GM18907 (cell line): Measurements from ENCODE around the gene LKAAEAR1.

ENCODE experiments used
- ATAC-seq: cut with Tn5 transposase; IDR thresholded peaks from one replicate; pipeline ENCODE4 v1.9.1; 2021; ENCODE audit warnings: mild to moderate bottlenecking, moderate library complexity; ENCODE audit not compliant: unreplicated experiment

LKAAEAR1 gene

DNA sequence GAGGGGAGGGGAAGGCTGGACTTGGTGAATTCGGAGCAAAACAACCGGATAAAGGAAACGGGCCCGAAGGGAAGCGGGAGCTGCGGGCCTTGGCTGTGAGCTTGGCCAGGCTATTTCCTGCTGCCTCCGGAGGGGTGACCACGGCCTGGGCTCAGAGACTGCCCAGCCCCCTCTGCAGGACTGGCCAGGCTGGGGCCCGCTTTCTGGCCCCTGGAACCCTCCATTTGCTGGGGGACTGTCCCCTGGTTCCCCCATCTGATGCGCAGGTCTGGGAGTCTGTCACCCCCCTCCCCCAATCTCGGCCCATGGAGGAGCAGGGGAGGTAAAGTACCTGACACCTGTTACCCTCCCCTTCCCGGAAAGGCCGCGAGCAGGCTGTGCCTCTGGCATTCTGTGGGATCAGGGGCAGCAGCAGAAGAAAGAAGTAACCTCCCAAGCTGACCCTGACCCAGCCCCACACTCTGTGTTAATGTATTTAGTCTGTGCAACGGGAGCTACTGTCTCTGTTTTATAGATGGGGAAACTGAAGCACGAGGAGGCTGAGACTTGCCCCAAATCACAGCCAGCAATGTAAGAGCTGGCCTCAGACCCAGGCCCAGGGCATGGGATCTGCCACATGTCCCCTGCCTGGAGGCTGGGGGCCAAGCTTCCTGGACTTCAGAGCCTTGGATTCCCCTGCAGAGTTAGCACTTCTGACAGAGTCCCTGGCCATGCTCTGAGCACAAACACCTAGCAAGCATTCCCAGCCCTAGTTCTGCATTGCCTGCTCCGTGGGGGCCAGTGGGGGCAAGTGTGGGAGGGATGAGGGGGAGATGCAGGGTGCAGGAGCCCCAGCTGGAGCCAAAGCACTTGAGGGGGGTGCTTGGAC lies 44.7 kb downstream of the LKAAEAR1 start:
- ATAC-seq = no peak

DNA sequence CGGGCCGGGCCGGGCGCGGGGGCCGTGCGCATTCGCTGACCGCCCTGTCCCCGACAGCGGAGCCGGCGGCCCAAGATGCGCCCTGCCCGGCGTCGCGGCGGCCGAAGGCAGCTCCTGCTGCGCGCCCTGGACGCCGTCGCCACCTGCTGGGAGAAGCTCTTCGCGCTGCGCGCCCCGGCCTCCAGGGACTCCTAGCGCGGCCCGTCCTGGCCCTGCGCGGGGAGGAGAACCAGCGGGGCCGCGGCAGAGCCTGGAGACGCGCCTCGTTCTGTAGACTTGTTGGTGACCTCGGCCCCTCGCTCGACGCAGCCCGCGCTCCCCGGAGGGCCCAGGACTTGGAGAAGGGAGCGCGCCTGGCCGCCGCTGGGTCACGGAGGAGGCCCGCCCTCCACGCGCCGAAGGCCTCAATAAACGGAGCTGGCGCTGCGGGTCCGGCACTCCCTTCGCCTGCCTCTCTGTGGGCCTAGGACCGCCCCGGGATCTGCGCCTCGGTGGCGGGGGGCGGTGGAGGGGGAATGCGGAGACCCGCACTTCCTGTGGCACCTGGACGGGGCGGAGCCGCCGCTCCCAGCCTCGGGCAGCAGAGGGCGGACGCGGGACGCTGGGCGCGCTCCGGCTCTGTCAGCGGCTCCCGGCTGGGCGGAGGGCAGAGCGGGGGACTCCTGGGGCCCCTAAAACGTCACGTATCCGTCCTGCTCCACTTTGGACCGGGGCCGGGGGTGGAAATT lies 45.5 kb downstream of the LKAAEAR1 start:
- ATAC-seq = peak; percentile 63

DNA sequence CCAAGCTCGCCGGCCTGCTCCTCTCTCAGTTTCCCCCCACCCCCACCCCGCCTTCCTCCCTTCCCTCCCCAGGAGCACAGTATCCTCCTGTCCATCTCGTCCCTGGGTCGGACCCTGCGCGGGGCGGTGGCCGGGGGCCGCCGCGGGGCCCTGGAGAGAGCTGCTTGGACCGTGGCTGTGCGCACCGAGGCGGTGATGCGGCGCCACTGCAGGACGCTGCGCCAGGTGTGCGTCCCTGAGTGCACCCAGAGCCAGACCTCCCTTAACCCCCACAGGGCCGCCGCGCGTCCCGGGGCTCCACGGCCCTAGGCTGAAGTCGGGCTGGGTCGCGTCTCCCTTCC lies 46.0 kb downstream of the LKAAEAR1 start:
- peak; percentile 21 for ATAC-seq

DNA sequence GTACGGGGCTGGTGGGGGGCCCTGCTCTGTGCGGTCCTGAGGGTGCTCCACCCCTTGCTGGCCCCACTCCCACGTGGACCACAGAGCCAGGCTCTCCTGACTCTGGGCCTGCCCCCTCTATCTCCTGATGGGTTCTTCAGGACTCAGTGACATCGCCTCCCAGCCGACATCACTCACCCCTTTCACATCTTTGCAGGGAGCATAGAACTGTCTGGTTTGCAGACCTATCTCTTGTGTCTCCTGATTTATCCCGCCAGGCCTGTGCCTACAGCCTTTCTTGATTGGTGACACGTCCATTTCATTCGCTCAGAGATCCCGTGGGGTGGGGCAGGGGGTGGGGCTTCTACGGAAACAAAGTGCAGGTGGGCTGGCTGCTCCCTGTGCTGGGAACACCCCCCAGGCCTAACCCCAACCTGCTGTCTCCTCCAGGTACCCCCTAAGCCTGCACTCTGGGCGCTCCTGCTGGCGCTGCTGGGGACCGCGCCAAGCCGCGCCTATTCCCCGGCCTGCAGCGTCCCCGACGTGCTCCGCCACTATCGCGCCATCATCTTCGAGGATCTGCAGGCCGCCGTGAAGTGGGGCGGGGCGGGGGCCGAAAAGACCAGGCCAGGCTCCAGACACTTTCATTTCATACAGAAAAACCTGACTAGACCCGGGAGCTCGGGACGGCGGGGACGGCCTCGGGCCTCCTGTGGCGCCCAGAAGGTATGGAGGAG lies 46.5 kb downstream of the LKAAEAR1 start:
- ATAC-seq = no peak

DNA sequence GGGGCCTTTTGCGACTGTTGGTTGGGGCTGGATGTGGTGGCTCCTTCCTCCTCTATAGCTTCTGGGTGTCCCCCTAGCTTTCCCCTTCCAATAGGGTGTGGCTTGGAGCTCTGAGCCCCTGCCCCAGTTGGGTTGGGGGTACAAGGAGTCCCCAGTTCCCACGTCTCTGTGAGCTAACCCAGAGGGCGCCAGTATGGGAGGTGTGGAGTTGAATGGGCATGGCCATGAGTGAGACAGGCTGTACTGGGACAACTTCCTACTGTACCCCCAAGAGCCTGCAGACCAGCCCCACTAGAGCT lies 47.0 kb downstream of the LKAAEAR1 start:
- no peak for ATAC-seq

DNA sequence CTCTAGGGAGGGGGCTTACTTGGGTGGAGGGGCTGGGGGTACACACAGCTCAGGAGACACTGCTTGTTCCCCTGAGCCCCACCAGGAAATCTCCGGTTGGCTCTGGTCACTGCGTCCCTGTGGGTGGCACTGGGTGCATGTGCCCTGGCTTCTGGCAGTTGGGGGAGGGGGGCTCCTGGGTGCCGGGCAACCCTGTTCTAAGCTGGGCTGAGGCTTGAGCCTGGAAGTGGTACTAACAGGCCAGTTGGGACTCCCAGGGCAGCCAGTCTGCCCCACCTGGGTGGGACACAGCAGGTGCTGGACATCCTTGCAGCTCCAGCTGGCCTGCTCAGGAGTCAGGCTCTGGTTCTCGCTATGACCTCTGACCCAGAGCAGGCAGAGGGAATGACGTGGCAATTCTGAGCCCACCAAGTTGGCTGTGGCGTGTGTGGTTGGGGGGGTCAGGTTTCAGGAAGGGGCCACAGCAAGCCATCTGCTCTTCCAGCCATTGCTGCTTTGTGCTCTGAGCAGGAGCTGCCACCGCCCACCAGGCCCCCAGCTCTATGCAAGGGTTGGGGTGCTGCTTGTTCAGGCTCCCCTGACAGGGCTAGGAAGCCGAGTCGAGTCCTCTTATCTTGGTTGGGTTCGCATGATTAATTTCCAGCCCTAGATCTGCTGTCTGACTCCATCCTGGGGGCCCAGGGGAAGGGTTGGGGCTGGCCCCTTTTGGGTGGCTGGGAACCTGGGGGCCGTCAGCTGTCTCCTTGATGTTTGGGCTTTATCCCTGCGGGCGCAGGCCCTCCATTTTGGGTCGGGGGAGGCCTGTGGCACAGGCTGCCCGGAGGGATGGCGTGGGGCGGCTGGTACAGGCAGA lies 47.6 kb downstream of the LKAAEAR1 start:
- no peak for ATAC-seq

DNA sequence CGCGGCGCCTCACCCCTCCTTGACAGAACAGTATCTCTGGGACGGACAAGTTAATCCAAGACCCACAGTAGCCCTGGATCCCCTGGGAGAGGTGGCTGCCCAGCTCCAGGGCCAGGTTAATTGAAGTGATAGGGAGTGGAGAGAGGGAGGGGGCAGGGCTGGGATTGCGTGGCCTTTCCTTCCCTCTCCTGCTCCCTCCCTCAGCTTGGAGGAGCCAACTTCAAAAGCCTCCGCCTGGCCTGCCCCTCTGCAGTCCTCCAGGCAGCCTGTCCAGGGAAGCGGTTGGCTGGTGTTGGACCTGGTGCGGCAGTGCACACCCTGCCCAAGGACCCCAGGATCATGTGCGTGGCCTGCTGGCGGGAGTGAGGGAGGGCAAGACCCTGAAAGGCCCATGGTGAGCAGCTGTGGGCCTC lies 48.3 kb downstream of the LKAAEAR1 start, which contains the start of gene C20orf204:
TSS of gene C20orf204 (plus strand) at position 250 of the 413 bp plus-strand sequence. CDS start at position 392, 142 bp downstream.
- ATAC-seq = no peak

DNA sequence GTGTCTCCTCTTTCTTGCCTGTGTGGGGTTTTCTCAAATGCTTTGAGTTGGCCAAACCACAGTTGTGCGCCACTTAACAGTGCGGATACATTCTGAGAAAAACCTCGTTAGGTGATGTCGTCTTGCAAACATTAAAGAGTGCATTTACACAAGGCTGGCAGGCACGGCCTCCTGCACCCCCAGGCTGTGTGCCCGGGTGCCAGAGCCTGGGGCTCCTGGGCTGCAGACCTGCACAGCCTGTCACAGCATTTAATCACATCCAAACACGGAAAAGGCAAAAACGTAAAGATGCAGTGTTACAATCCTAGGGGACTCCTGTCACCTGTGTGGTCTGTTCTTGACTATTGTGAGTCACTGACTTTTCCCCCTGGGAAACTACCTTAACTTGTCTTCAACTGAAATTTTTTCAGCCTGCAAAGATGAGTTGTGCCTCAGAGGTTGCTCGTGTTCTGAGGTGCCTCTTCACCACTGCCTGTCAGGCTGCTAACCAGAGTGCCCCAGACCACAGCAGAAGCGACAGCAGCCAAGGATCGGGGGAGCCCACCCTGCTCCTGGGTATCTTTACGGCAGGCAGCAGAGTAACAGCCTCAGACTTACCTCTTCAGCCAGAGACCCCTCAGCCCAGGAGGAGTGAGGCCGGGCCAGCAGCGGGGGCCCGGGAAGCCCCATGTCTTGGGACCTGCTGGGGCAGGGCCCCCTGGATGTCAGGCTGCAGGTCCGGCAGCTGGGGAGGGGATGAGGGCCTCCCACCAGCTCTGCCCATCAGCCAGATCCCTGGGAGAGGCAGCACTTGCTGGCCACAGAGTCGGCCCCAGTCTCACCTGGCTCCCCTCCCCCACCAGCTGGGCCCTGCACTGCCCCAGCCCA lies 48.9 kb downstream of the LKAAEAR1 start:
- ATAC-seq = no peak

DNA sequence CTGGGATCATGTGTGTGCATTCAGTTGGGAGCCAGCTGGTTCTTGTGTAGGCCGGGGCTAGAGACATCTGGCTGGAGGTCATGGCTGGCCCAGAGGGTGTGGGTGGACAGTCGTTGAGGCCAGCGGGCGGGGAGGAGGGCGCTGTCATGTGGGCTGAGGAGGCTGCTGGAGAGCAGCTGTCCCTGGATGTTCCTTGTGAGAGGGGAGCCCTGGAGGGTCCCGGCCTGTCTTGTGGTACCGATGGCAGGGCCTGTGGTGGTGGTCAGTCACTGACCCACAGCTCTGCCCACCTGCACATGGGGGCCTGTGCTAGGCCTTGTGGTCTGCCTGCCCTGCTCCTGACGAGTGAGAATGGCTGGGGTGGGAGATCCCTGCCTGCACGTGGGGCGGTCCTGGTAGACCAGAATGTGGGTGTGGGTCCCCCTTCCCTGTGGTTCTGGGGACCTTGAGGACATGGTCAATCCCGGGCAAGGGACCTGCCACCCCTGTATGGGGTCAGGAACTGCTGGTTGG lies 50.2 kb downstream of the LKAAEAR1 start:
- no peak for ATAC-seq
